PFSK-1 (cell line): Measurements from ENCODE around the gene LTA4H.

Experiments
- FOXP2 ChIP-seq: optimal IDR thresholded peaks from 2 replicates; pipeline ENCODE3; 2011; ENCODE audit warnings: borderline replicate concordance, control low read depth, inconsistent platforms; ENCODE audit not compliant: insufficient read depth; ENCODE audit errors: extremely low read length, extremely low read depth
- POLR2AphosphoS5 ChIP-seq: IDR thresholded peaks from 2 replicates; pipeline ENCODE4 v1.6.1; 2012; ENCODE audit warnings: low read depth, mild to moderate bottlenecking, control low read depth, low read length, moderate library complexity
- REST ChIP-seq, 2 experiments: IDR thresholded peaks; 2 replicates each; pipeline versions ENCODE4 v1.6.1 to v1.8.0; 2011 to 2012; ENCODE audit warnings: low read depth in 2 of 2, low read length in 2 of 2, control low read depth in 1 of 2, inconsistent platforms in 1 of 2, mild to moderate bottlenecking in 1 of 2, moderate library complexity in 1 of 2; ENCODE audit not compliant: insufficient read depth in 1 of 2
- SIN3A ChIP-seq: IDR thresholded peaks from 2 replicates; pipeline ENCODE4 v1.6.1; 2012; ENCODE audit warnings: mild to moderate bottlenecking, low read length, moderate library complexity, borderline replicate concordance; ENCODE audit not compliant: insufficient read depth
- TAF1 ChIP-seq: IDR thresholded peaks from 2 replicates; pipeline ENCODE4 v1.6.1; 2012; ENCODE audit warnings: low read length, control low read depth, borderline replicate concordance; ENCODE audit not compliant: insufficient read depth

The LTA4H gene

GRCh38 chr12:96049101-96049500 lies 13.7 kb upstream of the LTA4H start:
- TF ChIP-seq SIN3A: no peak
- TF ChIP-seq FOXP2: no peak
- TF ChIP-seq TAF1: no peak
- no peak for TF ChIP-seq REST (IDR thresholded peaks at IDR 0.05; ENCODE audit: insufficient read depth in 1 of 2, low read depth in 2 of 2, low read length in 2 of 2)
- TF ChIP-seq POLR2AphosphoS5: no peak

- TF ChIP-seq FOXP2 (no peak), SIN3A (no peak)
Observed at GRCh38 chr12:96048393-96048969, 13.1 kb upstream of the LTA4H start.

GRCh38 chr12:96047229-96048211 lies 12.1 kb upstream of the LTA4H start:
- TF ChIP-seq REST (IDR thresholded peaks at IDR 0.05; ENCODE audit: insufficient read depth in 1 of 2, low read depth in 2 of 2, low read length in 2 of 2): no peak
- no peak for TF ChIP-seq SIN3A
- TF ChIP-seq POLR2AphosphoS5: no peak
- TF ChIP-seq FOXP2: no peak
- TF ChIP-seq TAF1: no peak

- TF ChIP-seq POLR2AphosphoS5 (no peak), TAF1 (no peak), SIN3A (no peak), FOXP2 (no peak), REST (IDR thresholded peaks at IDR 0.05; ENCODE audit: insufficient read depth in 1 of 2, low read depth in 2 of 2, low read length in 2 of 2) (no peak)
Observed at GRCh38 chr12:96046543-96047228, 11.3 kb upstream of the LTA4H start.

GRCh38 chr12:96045566-96045965 lies 10.2 kb upstream of the LTA4H start:
- TF ChIP-seq TAF1 (no peak), FOXP2 (no peak), SIN3A (no peak), REST (IDR thresholded peaks at IDR 0.05; ENCODE audit: insufficient read depth in 1 of 2, low read depth in 2 of 2, low read length in 2 of 2) (no peak), POLR2AphosphoS5 (no peak)
